Mononuclear cell (primary cell): Measurements from ENCODE around the gene APBB3. TPM values are rescaled to one million over a fixed set of nuclear protein-coding genes. Genes with fewer than 3 reads are reported as not detected.

ENCODE experiments used
- total RNA-seq: library from RNA; depleted of rRNA; stranded (reverse); fragments of >200 nt; gene quantifications from one replicate; pipeline ENCODE4 v1.2.3, GENCODE V29; 2012

The APBB3 gene
- total RNA-seq, 1 donor = 24.2 TPM

Other genes with a start within 250 kb of the APBB3 start
- gene HBEGF, start 218.0 kb downstream of the APBB3 start, total RNA-seq = 80.5 TPM
- 0.10 TPM for gene SLC4A9, start 204.4 kb downstream of the APBB3 start, total RNA-seq
- gene ANKHD1, start 162.8 kb downstream of the APBB3 start, total RNA-seq = 227 TPM
- 4.0 TPM for gene EIF4EBP3, start 16.9 kb downstream of the APBB3 start, total RNA-seq
- 21.2 TPM for gene SRA1, start 7.1 kb downstream of the APBB3 start, total RNA-seq
- 13.1 TPM for gene SLC35A4, start 230 bp upstream of the APBB3 start, total RNA-seq
- gene CD14, start 68.6 kb upstream of the APBB3 start, total RNA-seq = 138 TPM
- 13.7 TPM for gene TMCO6, start 74.9 kb upstream of the APBB3 start, total RNA-seq
- gene NDUFA2, start 83.0 kb upstream of the APBB3 start, total RNA-seq = 43.2 TPM
- 180 TPM for gene IK, start 83.2 kb upstream of the APBB3 start, total RNA-seq
- gene WDR55, start 100.3 kb upstream of the APBB3 start, total RNA-seq = 11.8 TPM
- gene DND1, start 109.0 kb upstream of the APBB3 start, total RNA-seq = 0.31 TPM
- gene HARS1, start 126.8 kb upstream of the APBB3 start, total RNA-seq = 26.0 TPM
- gene HARS2, start 126.9 kb upstream of the APBB3 start, total RNA-seq = 31.8 TPM
- gene ZMAT2, start 135.8 kb upstream of the APBB3 start, total RNA-seq = 34.2 TPM
- not detected for gene PCDHA1, start 221.5 kb upstream of the APBB3 start, total RNA-seq
- gene PCDHA2, start 230.3 kb upstream of the APBB3 start, total RNA-seq = not detected
- not detected for gene PCDHA3, start 236.5 kb upstream of the APBB3 start, total RNA-seq
- not detected for gene PCDHA4, start 242.5 kb upstream of the APBB3 start, total RNA-seq